GM12874 (cell line): Measurements from ENCODE around the gene PRSS16.

Experiments used
- CTCF ChIP-seq: IDR thresholded peaks from 2 replicates; pipeline ENCODE4 v1.5.1; 2011; ENCODE audit warnings: low read depth, mild to moderate bottlenecking, control low read depth, low read length, moderate library complexity; ENCODE audit not compliant: insufficient read depth

PRSS16 gene

GRCh38 chr6:27214126-27214601 lies 33.3 kb upstream of the PRSS16 start:
- no peak for TF ChIP-seq CTCF

- TF ChIP-seq CTCF: no peak
Measured at GRCh38 chr6:27216874-27217273, 30.6 kb upstream of the PRSS16 start.

GRCh38 chr6:27224729-27225128 lies 22.8 kb upstream of the PRSS16 start:
- no peak for TF ChIP-seq CTCF

GRCh38 chr6:27228963-27229477 lies 18.5 kb upstream of the PRSS16 start:
- no peak for TF ChIP-seq CTCF

- TF ChIP-seq CTCF: no peak
Measured at GRCh38 chr6:27230758-27231111, 16.8 kb upstream of the PRSS16 start.

GRCh38 chr6:27234576-27234975 lies 12.9 kb upstream of the PRSS16 start:
- TF ChIP-seq CTCF: no peak

- TF ChIP-seq CTCF: no peak
Measured at GRCh38 chr6:27237089-27237803, 10.3 kb upstream of the PRSS16 start.
